Keratinocyte (primary cell): Measurements from ENCODE around the gene TPRX1.
A peak's percentile ranks its signal among the peaks of the same experiment; 100 is the strongest.

Experiments used
- CTCF ChIP-seq, 3 experiments: IDR thresholded peaks in 1 of 3; conservative IDR thresholded peaks in 1 of 3; optimal IDR thresholded peaks in 1 of 3; 2 replicates in 2 of 3; 3 replicates in 1 of 3; pipeline versions ENCODE3 to v1.5.1; 2011; ENCODE audit warnings: low read length in 3 of 3, mild to moderate bottlenecking in 3 of 3, moderate library complexity in 2 of 3, control low read depth in 1 of 3, inconsistent platforms in 1 of 3; ENCODE audit not compliant: insufficient read depth in 2 of 3; ENCODE audit errors: extremely low read depth in 1 of 3
- EZH2 ChIP-seq: IDR thresholded peaks from one replicate; pipeline ENCODE4 v1.6.1; 2012; ENCODE audit warnings: inconsistent platforms, mild to moderate bottlenecking, low read length, moderate library complexity

- TF ChIP-seq CTCF (optimal IDR thresholded peaks at IDR 0.05 in 1 of 3, IDR thresholded peaks at IDR 0.05 in 1 of 3, conservative IDR thresholded peaks at IDR 0.05 in 1 of 3; ENCODE audit: extremely low read depth in 1 of 3, insufficient read depth in 2 of 3, low read length in 3 of 3) (peak in 2 of 3 experiments; percentile 23 to 24), EZH2 (no peak)
These were observed 35.7 kb downstream of the TPRX1 start for GRCh38 chr19:47768604-47769003.
